HUES6 (cell line): Measurements from ENCODE around the gene MGLL.

Source experiments
- H3K27ac ChIP-seq: 2 replicates; pipeline ENCODE4 v1.7.0; 2013; ENCODE audit warnings: low read depth, mild to moderate bottlenecking, low read length, inconsistent platforms
- H3K27me3 ChIP-seq: 2 replicates; pipeline ENCODE4 v1.6.1; 2013; ENCODE audit warnings: low read length; ENCODE audit not compliant: control insufficient read depth, insufficient read depth
- H3K36me3 ChIP-seq: 2 replicates; pipeline ENCODE4 v1.6.1; 2013; ENCODE audit warnings: low read length; ENCODE audit not compliant: control insufficient read depth, insufficient read depth
- H3K4me1 ChIP-seq: 2 replicates; pipeline ENCODE4 v1.6.1; 2013; ENCODE audit warnings: low read length; ENCODE audit not compliant: control insufficient read depth, insufficient read depth
- H3K4me3 ChIP-seq: 2 replicates; pipeline ENCODE4 v1.5.1; 2013; ENCODE audit warnings: low read depth, low read length
- H3K9ac ChIP-seq: one replicate; pipeline ENCODE4 v1.6.1; 2013; ENCODE audit warnings: mild to moderate bottlenecking, low read length
- H3K9me3 ChIP-seq: 2 replicates; pipeline ENCODE4 v1.6.1; 2013; ENCODE audit warnings: low read depth, low read length; ENCODE audit not compliant: control insufficient read depth, insufficient read depth

Gene MGLL

DNA sequence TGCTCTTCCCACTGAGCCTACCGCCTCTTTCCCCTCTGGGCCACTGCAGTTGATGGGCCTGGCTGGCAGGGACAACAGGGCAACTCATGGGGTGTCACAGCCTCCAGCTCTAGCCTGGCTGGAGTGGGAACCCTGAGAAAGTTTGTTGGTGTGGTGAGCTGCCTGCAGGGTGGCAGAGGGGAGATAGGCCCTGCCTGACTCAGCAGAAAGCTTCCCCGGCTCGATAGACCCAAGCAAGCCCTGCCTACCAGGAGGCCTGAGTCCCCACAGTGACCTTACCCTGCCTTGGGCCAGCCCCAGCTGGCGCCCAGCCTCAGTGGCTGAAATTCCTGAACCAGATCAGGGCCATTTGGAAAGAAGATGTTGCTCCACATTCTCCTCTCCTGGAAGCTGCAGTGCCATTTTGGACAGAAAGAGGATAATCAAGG, 120.2 kb downstream of the MGLL start:
- H3K4me1 ChIP-seq, result peaks cover 11% of the 10 kb centered on the region
- no peaks in the 10 kb centered on the region for H3K36me3 ChIP-seq
- no peak overlapping the region for H3K27ac ChIP-seq
- H3K9ac ChIP-seq, result no peak overlapping the region
- H3K27me3 ChIP-seq, result no peaks in the 10 kb centered on the region
- peaks cover 4% of the 10 kb centered on the region for H3K9me3 ChIP-seq
- no peak overlapping the region for H3K4me3 ChIP-seq

DNA sequence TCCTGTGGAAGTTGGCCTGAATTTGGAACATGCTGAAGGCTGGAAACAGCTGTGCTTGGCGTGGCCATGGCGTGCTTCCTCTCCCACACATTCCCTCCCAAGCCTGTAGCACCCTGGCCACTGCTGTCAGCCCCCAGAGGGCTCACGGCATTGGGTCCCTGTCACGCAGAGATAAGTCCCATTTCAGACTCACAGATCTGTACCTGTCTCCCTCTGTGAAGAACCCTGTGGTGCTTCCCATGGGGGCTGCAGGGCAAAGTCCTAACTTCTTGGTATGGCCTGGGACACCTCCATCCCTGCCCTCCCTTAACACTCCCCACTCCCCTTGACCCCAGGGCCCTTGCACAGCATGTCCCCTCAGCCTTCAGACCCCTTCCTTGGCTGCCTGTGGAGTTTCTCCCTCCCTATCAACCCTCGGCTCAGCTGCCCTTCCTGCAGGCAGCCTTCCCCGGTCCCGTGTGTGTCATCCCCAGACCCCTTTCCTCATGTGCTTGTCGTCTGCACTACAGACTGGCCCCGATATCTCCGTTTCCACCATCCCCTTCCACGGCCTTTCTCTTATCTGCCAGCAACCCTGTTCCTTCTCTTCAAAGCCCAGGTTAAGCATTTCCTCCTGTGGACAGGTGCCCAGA, 120.9 kb downstream of the MGLL start:
- H3K9ac ChIP-seq, result no peak overlapping the region
- H3K4me3 ChIP-seq, result no peak overlapping the region
- H3K9me3 ChIP-seq, result peaks cover 4% of the 10 kb centered on the region
- H3K27me3 ChIP-seq, result no peaks in the 10 kb centered on the region
- H3K36me3 ChIP-seq, result no peaks in the 10 kb centered on the region
- H3K4me1 ChIP-seq, result peaks cover 16% of the 10 kb centered on the region
- no peak overlapping the region for H3K27ac ChIP-seq

- Histone ChIP-seq H3K36me3 (no peaks in the 10 kb centered on the region), H3K9me3 (peaks cover 4% of the 10 kb centered on the region), H3K27me3 (no peaks in the 10 kb centered on the region), H3K9ac (no peak overlapping the region), H3K4me1 (peaks cover 16% of the 10 kb centered on the region), H3K27ac (no peak overlapping the region), H3K4me3 (no peak overlapping the region)
These were observed 121.9 kb downstream of the MGLL start for GRCh38 chr3:127700406-127700805.

- H3K36me3 ChIP-seq, result no peaks in the 10 kb centered on the region
- H3K9me3 ChIP-seq, result peaks cover 4% of the 10 kb centered on the region
- no peak overlapping the region for H3K4me3 ChIP-seq
- H3K9ac ChIP-seq, result no peak overlapping the region
- no peak overlapping the region for H3K27ac ChIP-seq
- peaks cover 16% of the 10 kb centered on the region for H3K4me1 ChIP-seq
- H3K27me3 ChIP-seq, result no peaks in the 10 kb centered on the region
These were observed 122.7 kb downstream of the MGLL start for GRCh38 chr3:127699416-127700300.

- H3K9ac ChIP-seq, result no peak overlapping the region
- H3K36me3 ChIP-seq, result no peaks in the 10 kb centered on the region
- no peaks in the 10 kb centered on the region for H3K27me3 ChIP-seq
- H3K4me1 ChIP-seq, result peaks cover 16% of the 10 kb centered on the region
- peaks cover 3% of the 10 kb centered on the region for H3K9me3 ChIP-seq
- no peak overlapping the region for H3K4me3 ChIP-seq
- no peak overlapping the region for H3K27ac ChIP-seq
These were observed 123.5 kb downstream of the MGLL start for GRCh38 chr3:127698691-127699415.

- H3K4me1 ChIP-seq, result peaks cover 16% of the 10 kb centered on the region
- H3K27ac ChIP-seq, result no peak overlapping the region
These were observed 124.0 kb downstream of the MGLL start for GRCh38 chr3:127698286-127698685.

DNA sequence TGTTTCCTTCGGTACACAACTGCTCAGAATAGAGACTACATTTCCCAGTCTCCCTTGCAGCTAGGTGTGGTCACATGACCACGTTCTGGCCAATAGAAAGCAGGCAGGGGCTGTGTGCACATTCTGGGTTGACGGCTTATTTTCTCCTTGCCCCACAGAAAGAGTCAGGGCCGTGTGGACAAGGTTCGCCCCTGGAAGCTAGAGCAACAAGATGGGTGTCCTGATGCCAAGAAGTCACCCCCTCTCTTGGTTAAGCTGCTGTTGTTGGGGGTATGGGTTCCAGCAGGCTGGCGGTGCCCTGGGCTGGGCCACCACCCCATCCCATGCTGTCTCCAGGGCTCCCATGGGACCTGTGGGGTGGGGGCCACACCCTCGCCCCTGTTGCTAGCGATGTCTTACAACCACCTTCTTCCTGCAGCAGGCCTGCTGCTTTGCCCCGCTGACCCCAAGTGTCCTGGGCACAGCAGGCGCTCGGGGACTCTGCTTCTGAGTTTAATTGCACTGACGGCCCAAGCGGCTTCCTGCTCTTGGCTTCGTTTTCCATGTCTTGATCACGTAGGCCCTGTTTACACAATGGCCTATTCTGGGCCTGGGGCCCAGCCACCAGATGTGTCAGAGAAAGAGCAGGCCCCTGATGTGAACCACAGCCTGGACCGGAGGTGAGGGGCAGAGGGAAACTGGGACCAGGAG, 124.6 kb downstream of the MGLL start:
- H3K4me3 ChIP-seq, result peak overlapping the region; percentile 6; the same call in 1 of the 2 replicates
- H3K27me3 ChIP-seq, result no peaks in the 10 kb centered on the region
- no peak overlapping the region for H3K9ac ChIP-seq
- no peak overlapping the region for H3K27ac ChIP-seq
- no peaks in the 10 kb centered on the region for H3K36me3 ChIP-seq
- H3K4me1 ChIP-seq, result peaks cover 12% of the 10 kb centered on the region; the same call in 1 of the 2 replicates
- H3K9me3 ChIP-seq, result no peaks in the 10 kb centered on the region

More at GRCh38 chr3:127698286-127698685, 124.0 kb downstream of the MGLL start:
- Histone ChIP-seq H3K27me3 (no peaks in the 10 kb centered on the region), H3K9me3 (no peaks in the 10 kb centered on the region), H3K4me3 (no peak overlapping the region), H3K9ac (no peak overlapping the region), H3K36me3 (no peaks in the 10 kb centered on the region)

- Histone ChIP-seq H3K27ac (no peak overlapping the region), H3K4me1 (peaks cover 24% of the 10 kb centered on the region), H3K4me3 (no peak overlapping the region), H3K27me3 (no peaks in the 10 kb centered on the region), H3K9me3 (no peaks in the 10 kb centered on the region), H3K9ac (no peak overlapping the region), H3K36me3 (no peaks in the 10 kb centered on the region)
These were observed 127.7 kb downstream of the MGLL start for GRCh38 chr3:127694467-127695215.

DNA sequence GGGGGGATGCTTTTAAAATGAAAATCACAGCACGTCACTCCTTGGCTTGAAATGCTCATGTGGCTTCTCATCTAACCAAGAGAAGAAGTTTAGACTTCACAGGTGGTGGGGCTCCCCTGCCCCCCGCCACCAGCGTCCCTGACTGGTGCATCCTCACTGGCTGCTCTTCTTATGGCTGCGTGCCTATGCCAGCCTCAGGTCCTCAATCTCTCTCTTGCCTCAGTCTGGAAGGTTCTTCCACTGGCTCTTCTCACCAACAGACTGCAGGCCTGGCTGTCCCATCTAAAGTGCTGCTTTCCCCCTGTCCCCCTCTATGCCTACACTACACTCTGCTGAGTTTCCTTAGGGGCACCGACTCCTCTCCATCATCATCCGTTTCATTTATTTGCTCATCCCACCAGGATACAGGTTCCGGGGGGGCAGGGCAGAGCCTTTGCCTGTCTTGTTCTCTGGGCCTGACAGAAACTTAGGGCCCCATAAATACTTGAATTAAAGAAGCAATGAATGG, 128.9 kb downstream of the MGLL start:
- H3K9me3 ChIP-seq, result no peaks in the 10 kb centered on the region
- H3K36me3 ChIP-seq, result no peaks in the 10 kb centered on the region
- no peak overlapping the region for H3K9ac ChIP-seq
- peaks cover 37% of the 10 kb centered on the region for H3K4me1 ChIP-seq
- no peak overlapping the region for H3K27ac ChIP-seq
- no peaks in the 10 kb centered on the region for H3K27me3 ChIP-seq
- H3K4me3 ChIP-seq, result no peak overlapping the region
